HG03342 (cell line): ENCODE results near the gene DICER1.

ENCODE experiments used
- ATAC-seq: cut with Tn5 transposase; IDR thresholded peaks from one replicate; pipeline ENCODE4 v1.9.1; 2021; ENCODE audit warnings: mild to moderate bottlenecking, moderate library complexity; ENCODE audit not compliant: unreplicated experiment

The DICER1 gene

GRCh38 chr14:95125915-95126314, 31.4 kb downstream of the DICER1 start:
- ATAC-seq: no peak

- no peak for ATAC-seq
Observed at GRCh38 chr14:95125221-95125620, 32.1 kb downstream of the DICER1 start.

- no peak for ATAC-seq
Observed at GRCh38 chr14:95123891-95124579, 33.3 kb downstream of the DICER1 start.

GRCh38 chr14:95122621-95122945, 34.7 kb downstream of the DICER1 start:
- no peak for ATAC-seq

GRCh38 chr14:95121911-95122620, 35.3 kb downstream of the DICER1 start:
- ATAC-seq: no peak

- no peak for ATAC-seq
Observed at GRCh38 chr14:95119336-95119735, 38.0 kb downstream of the DICER1 start.

GRCh38 chr14:95117937-95118721, 39.2 kb downstream of the DICER1 start:
- no peak for ATAC-seq

- ATAC-seq: no peak
Observed at GRCh38 chr14:95113476-95113875, 43.9 kb downstream of the DICER1 start.

GRCh38 chr14:95111507-95112164, 45.7 kb downstream of the DICER1 start:
- no peak for ATAC-seq

- no peak for ATAC-seq
Observed at GRCh38 chr14:95110178-95110577, 47.2 kb downstream of the DICER1 start.

GRCh38 chr14:95107711-95108110, 49.6 kb downstream of the DICER1 start:
- ATAC-seq: no peak

GRCh38 chr14:95106971-95107370, 50.4 kb downstream of the DICER1 start:
- no peak for ATAC-seq

GRCh38 chr14:95104911-95105310, 52.4 kb downstream of the DICER1 start:
- no peak for ATAC-seq

GRCh38 chr14:95102680-95103044, 54.7 kb downstream of the DICER1 start:
- no peak for ATAC-seq

GRCh38 chr14:95101736-95102679, 55.3 kb downstream of the DICER1 start:
- ATAC-seq: no peak

GRCh38 chr14:95098984-95099599, 58.2 kb downstream of the DICER1 start:
- ATAC-seq: no peak

GRCh38 chr14:95097385-95097784, 59.9 kb downstream of the DICER1 start:
- no peak for ATAC-seq

- no peak for ATAC-seq
Observed at GRCh38 chr14:95096476-95096875, 60.9 kb downstream of the DICER1 start.

- ATAC-seq: no peak
Observed at GRCh38 chr14:95095996-95096395, 61.3 kb downstream of the DICER1 start.

- ATAC-seq: no peak
Observed at GRCh38 chr14:95092723-95093122, 64.6 kb downstream of the DICER1 start.
